GM12865 (cell line): Measurements from ENCODE around the gene KCNA2.

Experiments
- DNase-seq: peaks from one replicate; pipeline ENCODE4 v3.0.0; 2010; ENCODE audit warnings: low read depth
- H3K4me3 ChIP-seq: 2 replicates; pipeline ENCODE4 v1.5.1; 2011; ENCODE audit warnings: mild to moderate bottlenecking, low read depth, low read length, control low read depth
- CTCF ChIP-seq: IDR thresholded peaks from 2 replicates; pipeline ENCODE4 v1.5.1; 2011; ENCODE audit warnings: low read length, control low read depth, low read depth, inconsistent platforms; ENCODE audit not compliant: insufficient read depth; ENCODE audit errors: missing control alignments

The KCNA2 gene

GRCh38 chr1:110576441-110576840 lies 29.7 kb downstream of the KCNA2 start:
- DNase-seq, result no peak
- TF ChIP-seq CTCF, result no peak
- no peak overlapping the region for H3K4me3 ChIP-seq

- no peak for DNase-seq
- TF ChIP-seq CTCF, result no peak
- H3K4me3 ChIP-seq, result no peak overlapping the region
These were observed 32.8 kb downstream of the KCNA2 start for GRCh38 chr1:110573314-110573713.

GRCh38 chr1:110572751-110573150 lies 33.4 kb downstream of the KCNA2 start:
- no peak for TF ChIP-seq CTCF
- H3K4me3 ChIP-seq, result no peak overlapping the region
- DNase-seq, result no peak

GRCh38 chr1:110570901-110571300 lies 35.3 kb downstream of the KCNA2 start:
- TF ChIP-seq CTCF, result no peak
- no peak for DNase-seq
- no peak overlapping the region for H3K4me3 ChIP-seq

- TF ChIP-seq CTCF, result no peak
- no peak for DNase-seq
- no peak overlapping the region for H3K4me3 ChIP-seq
These were observed 35.9 kb downstream of the KCNA2 start for GRCh38 chr1:110570307-110570706.

- no peak for TF ChIP-seq CTCF
- H3K4me3 ChIP-seq, result no peak overlapping the region
- no peak for DNase-seq
These were observed 39.3 kb downstream of the KCNA2 start for GRCh38 chr1:110566836-110567235.

GRCh38 chr1:110565565-110565964 lies 40.6 kb downstream of the KCNA2 start:
- DNase-seq, result no peak
- H3K4me3 ChIP-seq, result no peak overlapping the region
- TF ChIP-seq CTCF, result no peak
